GM23248 (cell line): ENCODE data around the gene DHTKD1.

Source experiments
- EZH2 ChIP-seq: fragments of 200-600 bp; sonication (generic); IDR thresholded peaks from 2 replicates; pipeline ENCODE4 v1.6.1; 2018; ENCODE audit warnings: antibody characterized with exemption, mild to moderate bottlenecking; ENCODE audit not compliant: insufficient read depth, poor library complexity, severe bottlenecking
- EZH2phosphoT487 ChIP-seq: fragments of 200-600 bp; sonication (generic); IDR thresholded peaks from 2 replicates; pipeline ENCODE4 v1.6.1; 2018; ENCODE audit warnings: antibody characterized with exemption, moderate library complexity, mild to moderate bottlenecking, low read depth; ENCODE audit not compliant: insufficient read depth

DNA sequence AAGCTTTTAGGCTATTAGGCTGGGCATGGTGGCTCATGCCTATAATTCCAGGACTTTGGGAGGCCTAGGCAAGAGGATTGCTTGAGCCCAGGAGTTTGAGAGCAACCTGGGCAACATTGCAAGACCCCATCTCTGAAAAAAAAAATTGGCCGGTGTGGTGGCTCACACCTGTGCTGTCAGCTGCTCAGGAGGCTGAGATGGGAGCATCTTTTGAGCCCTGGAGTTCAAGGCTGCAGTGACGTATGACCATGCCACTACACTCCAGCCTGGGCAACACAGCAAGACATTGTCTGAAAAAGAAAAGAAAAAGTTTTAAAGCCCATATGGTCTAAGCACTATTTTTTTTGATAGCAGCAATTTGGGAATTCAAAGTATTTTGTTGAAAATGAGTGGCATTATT lies 44.9 kb downstream of the DHTKD1 start:
- TF ChIP-seq EZH2phosphoT487 = no peak
- TF ChIP-seq EZH2 = no peak
